Subcutaneous abdominal adipose tissue (tissue), 5 donors: ENCODE measurements around the gene KRT83.

ENCODE experiments used
- H3K27ac ChIP-seq: one replicate; pipeline ENCODE4 v1.7.0; 2013; ENCODE audit warnings: low read depth, mild to moderate bottlenecking, inconsistent platforms, low read length, moderate library complexity
- H3K27me3 ChIP-seq, 5 donors: one replicate each; pipeline ENCODE4 v1.7.0; 2013; ENCODE audit warnings: low read length in 5 of 5, inconsistent platforms in 1 of 5; ENCODE audit not compliant: control insufficient read depth in 5 of 5, insufficient read depth in 4 of 5
- H3K36me3 ChIP-seq, 5 donors: one replicate each; pipeline ENCODE4 v1.7.0; 2013; ENCODE audit warnings: low read length in 5 of 5; ENCODE audit not compliant: control insufficient read depth in 5 of 5, insufficient read depth in 5 of 5
- H3K4me1 ChIP-seq, 5 donors: one replicate each; pipeline ENCODE4 v1.7.0; 2013; ENCODE audit warnings: low read length in 5 of 5, mild to moderate bottlenecking in 3 of 5, moderate library complexity in 1 of 5; ENCODE audit not compliant: control insufficient read depth in 5 of 5, insufficient read depth in 5 of 5
- H3K4me3 ChIP-seq, 5 donors: one replicate each; pipeline ENCODE4 v1.7.0; 2013; ENCODE audit warnings: low read length in 5 of 5, low read depth in 1 of 5
- H3K9ac ChIP-seq, 5 donors: one replicate each; pipeline ENCODE4 v1.7.0; 2013; ENCODE audit warnings: low read length in 5 of 5, mild to moderate bottlenecking in 4 of 5, moderate library complexity in 3 of 5
- H3K9me3 ChIP-seq, 5 donors: one replicate each; pipeline ENCODE4 v1.7.0; 2013; ENCODE audit warnings: low read length in 5 of 5; ENCODE audit not compliant: control insufficient read depth in 5 of 5
- donor health status: healthy.
- donor health status: healthy.
- donor health status: healthy.
- donor health status: healthy.
- donor health status: healthy.

KRT83 gene

GRCh38 chr12:52314511-52314910 lies 6.7 kb downstream of the KRT83 start:
- H3K9ac ChIP-seq, result no peak overlapping the region
- H3K27me3 ChIP-seq, result peaks cover 18 to 55% (median 43%) of the 10 kb centered on the region in 5 donors
- H3K4me3 ChIP-seq, result no peak overlapping the region
- H3K36me3 ChIP-seq, result no peaks in the 10 kb centered on the region
- H3K4me1 ChIP-seq, result no peaks in the 10 kb centered on the region
- no peak overlapping the region for H3K27ac ChIP-seq
- no peaks in the 10 kb centered on the region for H3K9me3 ChIP-seq

DNA sequence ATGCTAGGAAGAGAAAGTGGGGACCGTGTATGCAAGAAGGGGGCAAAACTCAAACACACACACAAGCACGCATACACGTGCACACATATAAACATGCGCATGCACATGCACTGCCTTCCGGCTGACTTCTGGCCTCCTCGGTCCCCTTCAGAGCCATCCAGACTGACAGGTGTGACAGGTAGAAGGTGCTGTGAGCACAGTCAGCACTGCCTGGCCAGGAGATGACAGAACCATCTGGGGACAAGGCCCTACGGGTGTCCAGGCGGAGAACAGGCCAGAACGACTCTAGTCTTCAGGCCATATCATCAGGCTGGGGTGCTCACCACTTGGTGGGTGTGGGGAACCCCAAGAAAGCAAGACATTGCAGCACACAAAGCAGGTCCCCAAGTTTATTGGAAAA lies 7.3 kb downstream of the KRT83 start:
- no peaks in the 10 kb centered on the region for H3K9me3 ChIP-seq
- no peaks in the 10 kb centered on the region for H3K36me3 ChIP-seq
- no peak overlapping the region for H3K27ac ChIP-seq
- no peaks in the 10 kb centered on the region for H3K4me1 ChIP-seq
- no peak overlapping the region for H3K9ac ChIP-seq
- H3K27me3 ChIP-seq, result peaks cover 22 to 57% (median 38%) of the 10 kb centered on the region in 5 donors
- no peak overlapping the region for H3K4me3 ChIP-seq

DNA sequence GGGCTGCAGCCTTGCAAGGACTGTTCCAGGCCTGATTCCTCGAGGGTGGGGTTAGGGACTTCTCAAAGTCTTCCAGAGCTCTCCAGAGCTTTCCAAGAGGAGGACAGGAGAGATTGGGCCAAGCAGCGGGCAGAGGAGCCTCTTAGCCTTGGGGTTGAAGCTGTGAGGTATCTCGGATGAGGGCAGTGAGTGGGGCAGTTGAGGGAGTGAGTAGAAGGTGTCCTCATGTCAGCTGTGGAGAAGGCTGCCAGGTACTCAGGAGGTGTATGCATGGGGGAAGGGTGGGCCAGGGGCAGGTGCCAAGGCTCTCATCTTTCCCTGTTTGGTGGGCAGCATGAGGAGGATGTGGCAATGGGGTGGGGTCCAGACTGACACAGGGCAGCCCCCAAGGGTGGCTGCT lies 7.7 kb downstream of the KRT83 start:
- Histone ChIP-seq H3K9ac (no peak overlapping the region), H3K4me3 (no peak overlapping the region), H3K36me3 (no peaks in the 10 kb centered on the region), H3K9me3 (no peaks in the 10 kb centered on the region), H3K27me3 (peaks cover 20 to 57% (median 40%) of the 10 kb centered on the region in 5 donors), H3K27ac (no peak overlapping the region), H3K4me1 (peaks cover 0 to 4% (median 4%) of the 10 kb centered on the region in 5 donors)

GRCh38 chr12:52312086-52312485 lies 9.1 kb downstream of the KRT83 start:
- Histone ChIP-seq H3K9me3 (no peaks in the 10 kb centered on the region), H3K27ac (no peak overlapping the region), H3K36me3 (no peaks in the 10 kb centered on the region), H3K4me3 (no peak overlapping the region), H3K9ac (no peak overlapping the region), H3K27me3 (peaks cover 32 to 69% (median 48%) of the 10 kb centered on the region in 5 donors), H3K4me1 (peaks cover 0 to 12% (median 11%) of the 10 kb centered on the region in 5 donors)

GRCh38 chr12:52311285-52311648 lies 9.9 kb downstream of the KRT83 start:
- Histone ChIP-seq H3K27me3 (peaks cover 33 to 76% (median 48%) of the 10 kb centered on the region in 5 donors), H3K27ac (no peak overlapping the region), H3K36me3 (no peaks in the 10 kb centered on the region), H3K4me3 (no peak overlapping the region), H3K4me1 (peaks cover 0 to 12% (median 11%) of the 10 kb centered on the region in 5 donors), H3K9me3 (no peaks in the 10 kb centered on the region), H3K9ac (no peak overlapping the region)

DNA sequence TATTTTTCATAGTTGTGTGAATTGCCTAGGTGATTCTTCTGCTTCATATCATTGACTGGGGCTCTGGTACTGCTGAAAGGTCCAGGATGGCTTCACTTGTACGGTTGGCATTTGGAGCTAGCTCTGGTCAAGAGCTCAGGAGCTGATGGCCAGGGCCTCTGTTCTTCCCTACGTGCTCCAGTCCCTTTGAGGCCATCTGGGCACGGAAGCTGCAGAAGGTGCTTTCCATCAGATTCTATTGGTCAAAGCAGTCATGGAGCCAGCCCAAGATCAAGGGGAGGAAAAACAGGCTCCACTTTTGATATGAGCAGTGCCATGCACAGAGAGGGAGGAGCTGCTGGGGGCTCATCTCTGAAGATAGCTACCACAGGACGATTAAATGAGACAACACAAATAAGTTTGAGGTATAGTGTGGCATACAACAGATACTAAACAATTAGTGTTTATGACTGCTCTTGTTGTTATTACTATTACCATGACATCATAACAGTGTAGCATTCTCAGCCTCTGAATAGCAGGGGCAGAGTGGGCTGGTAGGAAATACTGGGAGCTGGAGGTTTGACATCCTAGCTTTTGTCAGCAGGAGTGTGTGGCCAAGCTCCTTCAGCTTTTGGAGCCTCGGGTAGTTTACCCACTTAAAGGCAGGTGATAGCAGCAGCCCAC lies 10.4 kb downstream of the KRT83 start:
- no peak overlapping the region for H3K27ac ChIP-seq
- H3K36me3 ChIP-seq, result no peaks in the 10 kb centered on the region
- H3K9me3 ChIP-seq, result no peaks in the 10 kb centered on the region
- no peak overlapping the region for H3K9ac ChIP-seq
- H3K27me3 ChIP-seq, result peaks cover 33 to 78% (median 48%) of the 10 kb centered on the region in 5 donors
- H3K4me3 ChIP-seq, result no peak overlapping the region
- peaks cover 0 to 12% (median 11%) of the 10 kb centered on the region in 5 donors for H3K4me1 ChIP-seq

- Histone ChIP-seq H3K9me3 (no peaks in the 10 kb centered on the region), H3K9ac (no peak overlapping the region), H3K4me1 (peaks cover 0 to 12% (median 11%) of the 10 kb centered on the region in 5 donors), H3K27ac (no peak overlapping the region), H3K4me3 (peak overlapping the region in 1 of 5 donors; percentile 57), H3K27me3 (peaks cover 25 to 74% (median 43%) of the 10 kb centered on the region in 5 donors), H3K36me3 (no peaks in the 10 kb centered on the region)
Observed at GRCh38 chr12:52308806-52309425, 12.3 kb downstream of the KRT83 start.

GRCh38 chr12:52307836-52308805 lies 13.1 kb downstream of the KRT83 start:
- H3K27ac ChIP-seq, result no peak overlapping the region
- no peak overlapping the region for H3K9ac ChIP-seq
- H3K4me1 ChIP-seq, result peaks cover 0 to 12% (median 11%) of the 10 kb centered on the region in 5 donors
- peaks cover 24 to 66% (median 38%) of the 10 kb centered on the region in 5 donors for H3K27me3 ChIP-seq
- H3K4me3 ChIP-seq, result peak overlapping the region in 4 of 5 donors; percentile 51 to 57 (median 56)
- no peaks in the 10 kb centered on the region for H3K9me3 ChIP-seq
- no peaks in the 10 kb centered on the region for H3K36me3 ChIP-seq

GRCh38 chr12:52306731-52307130 lies 14.5 kb downstream of the KRT83 start:
- Histone ChIP-seq H3K4me1 (peaks cover 0 to 12% (median 11%) of the 10 kb centered on the region in 5 donors), H3K4me3 (no peak overlapping the region), H3K9ac (no peak overlapping the region), H3K36me3 (no peaks in the 10 kb centered on the region), H3K27me3 (peaks cover 20 to 61% (median 34%) of the 10 kb centered on the region in 5 donors), H3K9me3 (no peaks in the 10 kb centered on the region), H3K27ac (no peak overlapping the region)
